ENCODE results near the gene RSRC1.

RSRC1 gene

DNA sequence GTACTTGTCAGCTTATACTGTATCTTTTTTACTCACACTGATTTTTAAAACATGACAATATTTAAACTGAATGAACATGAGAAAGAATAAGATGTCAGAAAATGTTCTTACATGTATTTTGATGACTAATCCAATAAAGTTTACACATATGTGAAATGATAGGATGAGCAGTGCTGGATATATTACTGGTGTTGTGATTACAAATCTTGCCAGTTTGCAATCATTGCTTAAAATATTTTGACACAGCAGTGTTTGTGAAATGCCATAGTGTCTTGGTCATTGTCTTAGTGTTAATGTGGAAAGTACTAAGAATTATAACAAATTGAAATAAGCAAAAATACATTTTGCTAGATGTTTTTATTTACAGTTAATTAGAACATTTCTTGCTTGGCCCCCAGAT lies 342.4 kb downstream of the RSRC1 start:
- no peaks in the 10 kb centered on the region for H3K36me3 ChIP-seq (ENCODE audit: control insufficient read depth, insufficient read depth, low read length)
- no peaks in the 10 kb centered on the region for H3K27me3 ChIP-seq (ENCODE audit: control insufficient read depth, insufficient read depth, low read length)
- H3K4me1 ChIP-seq (ENCODE audit: control insufficient read depth, insufficient read depth, low read length): no peaks in the 10 kb centered on the region
- H3K27ac ChIP-seq (ENCODE audit: low read depth, low read length): no peak overlapping the region
- no peak overlapping the region for H3K4me3 ChIP-seq (ENCODE audit: low read length)
- H3K9ac ChIP-seq (ENCODE audit: low read length): no peak overlapping the region

DNA sequence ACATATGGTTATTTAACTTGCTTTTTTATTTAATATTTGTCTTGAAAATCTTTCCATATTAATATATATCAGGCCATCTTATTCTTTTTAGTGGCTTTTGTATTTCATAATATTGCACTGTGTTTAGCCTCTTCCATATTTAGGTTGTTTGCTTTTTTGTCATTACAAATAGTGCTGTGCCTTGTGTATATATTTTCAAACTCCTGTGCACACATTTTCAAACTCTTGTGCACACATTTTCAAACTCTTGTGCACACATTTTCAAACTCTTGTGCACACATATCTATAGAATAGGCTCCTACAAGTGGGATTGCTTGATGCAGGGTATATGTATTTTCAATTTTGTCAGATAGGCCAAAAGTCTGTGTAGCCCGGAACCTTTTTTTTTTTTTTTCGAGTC lies 343.1 kb downstream of the RSRC1 start:
- Histone ChIP-seq H3K9ac (ENCODE audit: low read length) (no peak overlapping the region), H3K27ac (ENCODE audit: low read depth, low read length) (no peak overlapping the region), H3K4me3 (ENCODE audit: low read length) (no peak overlapping the region), H3K4me1 (ENCODE audit: control insufficient read depth, insufficient read depth, low read length) (no peaks in the 10 kb centered on the region), H3K36me3 (ENCODE audit: control insufficient read depth, insufficient read depth, low read length) (no peaks in the 10 kb centered on the region), H3K27me3 (ENCODE audit: control insufficient read depth, insufficient read depth, low read length) (no peaks in the 10 kb centered on the region)

DNA sequence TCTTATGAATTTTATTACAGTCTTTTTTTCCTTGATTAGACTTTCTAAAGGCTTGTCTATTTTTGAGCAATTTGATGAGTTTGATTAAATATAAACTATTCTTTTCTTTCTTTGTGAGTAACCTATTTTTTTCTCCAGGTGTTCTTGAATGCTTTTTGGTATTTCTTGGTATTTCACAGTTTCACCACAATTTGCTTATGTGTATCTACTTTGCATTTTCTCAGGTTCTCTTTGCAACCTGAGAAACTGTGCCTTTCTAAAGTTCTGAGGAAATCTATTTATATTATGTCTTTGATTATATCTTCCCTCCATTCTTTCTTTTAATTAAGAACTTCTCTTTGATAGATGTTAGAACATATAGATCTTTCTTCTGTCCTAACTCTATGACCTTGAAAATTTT lies 344.0 kb downstream of the RSRC1 start:
- no peaks in the 10 kb centered on the region for H3K36me3 ChIP-seq (ENCODE audit: control insufficient read depth, insufficient read depth, low read length)
- H3K9ac ChIP-seq (ENCODE audit: low read length): no peak overlapping the region
- H3K4me3 ChIP-seq (ENCODE audit: low read length): no peak overlapping the region
- H3K27me3 ChIP-seq (ENCODE audit: control insufficient read depth, insufficient read depth, low read length): no peaks in the 10 kb centered on the region
- no peak overlapping the region for H3K27ac ChIP-seq (ENCODE audit: low read depth, low read length)
- no peaks in the 10 kb centered on the region for H3K4me1 ChIP-seq (ENCODE audit: control insufficient read depth, insufficient read depth, low read length)

DNA sequence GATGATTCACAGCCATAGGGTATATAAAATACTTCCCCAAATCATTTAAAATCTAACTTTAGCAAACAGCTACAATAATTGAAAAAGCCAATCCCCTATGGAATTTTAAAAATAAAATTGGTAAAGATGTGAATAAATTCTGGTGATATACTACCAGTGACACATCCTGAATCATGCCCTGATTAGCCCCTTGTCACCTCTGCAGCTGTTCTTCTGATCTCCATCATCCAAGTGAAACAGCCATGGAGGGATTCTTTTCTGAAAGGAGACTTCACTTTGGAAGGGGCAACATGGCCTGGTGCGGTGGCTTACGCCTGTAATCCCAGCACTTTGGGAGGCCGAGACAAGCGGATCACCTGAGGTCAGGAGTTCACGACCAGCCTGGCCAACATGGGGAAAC lies 345.5 kb downstream of the RSRC1 start:
- no peaks in the 10 kb centered on the region for H3K27me3 ChIP-seq (ENCODE audit: control insufficient read depth, insufficient read depth, low read length)
- H3K4me1 ChIP-seq (ENCODE audit: control insufficient read depth, insufficient read depth, low read length): no peaks in the 10 kb centered on the region
- H3K27ac ChIP-seq (ENCODE audit: low read depth, low read length): no peak overlapping the region
- H3K9ac ChIP-seq (ENCODE audit: low read length): no peak overlapping the region
- no peaks in the 10 kb centered on the region for H3K36me3 ChIP-seq (ENCODE audit: control insufficient read depth, insufficient read depth, low read length)
- no peak overlapping the region for H3K4me3 ChIP-seq (ENCODE audit: low read length)

DNA sequence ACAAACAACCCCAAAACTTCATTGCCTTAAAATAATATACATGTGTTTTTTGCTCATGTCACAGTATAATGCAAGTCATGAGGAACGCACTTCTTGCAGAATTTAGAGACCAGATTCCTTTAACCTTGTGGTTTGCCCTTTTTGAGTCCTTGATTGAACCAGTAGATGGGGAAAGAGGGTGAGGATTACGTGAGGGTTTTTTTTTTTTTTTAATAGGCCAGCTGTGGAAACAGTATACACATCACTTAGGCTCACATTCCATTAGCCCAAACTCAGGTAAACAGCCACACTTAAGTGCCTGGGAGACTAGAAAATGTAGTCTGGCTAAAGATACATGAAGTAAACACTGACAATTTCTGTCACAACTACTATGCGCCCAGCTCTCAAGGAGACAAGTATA lies 346.2 kb downstream of the RSRC1 start:
- no peak overlapping the region for H3K27ac ChIP-seq (ENCODE audit: low read depth, low read length)
- H3K4me1 ChIP-seq (ENCODE audit: control insufficient read depth, insufficient read depth, low read length): no peaks in the 10 kb centered on the region
- no peaks in the 10 kb centered on the region for H3K27me3 ChIP-seq (ENCODE audit: control insufficient read depth, insufficient read depth, low read length)
- no peak overlapping the region for H3K4me3 ChIP-seq (ENCODE audit: low read length)
- H3K9ac ChIP-seq (ENCODE audit: low read length): no peak overlapping the region
- H3K36me3 ChIP-seq (ENCODE audit: control insufficient read depth, insufficient read depth, low read length): no peaks in the 10 kb centered on the region

DNA sequence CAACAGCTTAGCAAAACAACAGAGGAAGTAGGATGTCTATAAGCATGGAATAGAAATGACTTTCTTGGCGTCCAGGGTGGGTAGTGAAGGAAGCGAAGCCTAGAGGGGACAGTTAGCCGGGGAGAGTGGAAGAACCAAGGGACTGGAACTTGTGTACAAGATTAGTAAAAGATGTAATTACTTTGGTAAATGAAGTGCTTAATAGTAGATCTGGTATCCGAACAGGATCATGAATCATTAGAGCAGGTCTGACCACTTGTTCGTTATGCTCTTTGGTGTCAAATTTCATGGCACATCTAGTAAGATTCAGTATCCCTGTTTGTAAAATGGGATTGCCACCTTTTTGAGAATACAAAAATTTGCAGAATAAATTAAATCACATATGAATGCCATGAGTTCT lies 348.6 kb downstream of the RSRC1 start:
- no peaks in the 10 kb centered on the region for H3K36me3 ChIP-seq (ENCODE audit: control insufficient read depth, insufficient read depth, low read length)
- no peak overlapping the region for H3K9ac ChIP-seq (ENCODE audit: low read length)
- no peak overlapping the region for H3K4me3 ChIP-seq (ENCODE audit: low read length)
- no peak overlapping the region for H3K27ac ChIP-seq (ENCODE audit: low read depth, low read length)
- no peaks in the 10 kb centered on the region for H3K4me1 ChIP-seq (ENCODE audit: control insufficient read depth, insufficient read depth, low read length)
- H3K27me3 ChIP-seq (ENCODE audit: control insufficient read depth, insufficient read depth, low read length): no peaks in the 10 kb centered on the region

DNA sequence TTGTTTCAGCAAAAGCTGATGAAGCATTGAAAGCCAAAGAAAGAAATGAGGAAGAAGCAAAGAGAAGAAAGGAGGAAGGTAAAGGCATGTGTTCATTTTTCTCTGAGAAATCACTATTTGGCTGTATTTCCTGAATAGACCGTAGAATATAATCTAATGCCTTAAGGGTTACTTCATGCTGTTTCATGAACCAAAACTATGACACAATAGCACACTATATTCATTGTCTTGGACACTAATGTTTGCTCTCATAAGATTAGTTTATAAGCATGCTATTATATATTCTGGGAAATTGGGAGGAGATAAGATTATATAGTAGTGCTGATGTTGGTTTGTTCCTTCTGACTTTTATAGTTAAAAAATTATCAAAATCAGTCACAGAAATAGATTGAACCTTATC lies 351.0 kb downstream of the RSRC1 start:
- H3K4me3 ChIP-seq (ENCODE audit: low read length): no peak overlapping the region
- H3K9ac ChIP-seq (ENCODE audit: low read length): no peak overlapping the region
- no peaks in the 10 kb centered on the region for H3K36me3 ChIP-seq (ENCODE audit: control insufficient read depth, insufficient read depth, low read length)
- no peaks in the 10 kb centered on the region for H3K4me1 ChIP-seq (ENCODE audit: control insufficient read depth, insufficient read depth, low read length)
- no peak overlapping the region for H3K27ac ChIP-seq (ENCODE audit: low read depth, low read length)
- H3K27me3 ChIP-seq (ENCODE audit: control insufficient read depth, insufficient read depth, low read length): no peaks in the 10 kb centered on the region

DNA sequence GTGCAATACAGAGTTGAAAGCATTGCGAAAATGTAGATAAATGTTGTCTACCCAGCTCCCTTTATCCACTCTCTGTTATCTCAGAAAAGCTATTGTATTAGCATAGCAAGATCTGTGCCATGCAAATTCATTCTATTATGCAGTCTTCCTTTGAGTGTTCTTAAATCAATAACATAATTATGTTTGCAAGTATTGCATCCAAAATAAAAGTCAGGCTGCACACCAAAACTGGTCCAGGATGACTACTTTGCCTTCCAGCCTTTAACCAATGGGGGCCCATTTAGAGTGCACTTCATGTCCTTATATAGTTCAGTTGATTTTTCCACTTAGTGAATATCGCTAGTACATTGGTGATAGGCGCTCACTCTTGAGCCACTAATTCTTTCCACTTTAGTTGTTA lies 353.7 kb downstream of the RSRC1 start:
- no peaks in the 10 kb centered on the region for H3K4me1 ChIP-seq (ENCODE audit: control insufficient read depth, insufficient read depth, low read length)
- no peaks in the 10 kb centered on the region for H3K27me3 ChIP-seq (ENCODE audit: control insufficient read depth, insufficient read depth, low read length)
- no peak overlapping the region for H3K9ac ChIP-seq (ENCODE audit: low read length)
- H3K36me3 ChIP-seq (ENCODE audit: control insufficient read depth, insufficient read depth, low read length): no peaks in the 10 kb centered on the region
- no peak overlapping the region for H3K4me3 ChIP-seq (ENCODE audit: low read length)
- no peak overlapping the region for H3K27ac ChIP-seq (ENCODE audit: low read depth, low read length)

DNA sequence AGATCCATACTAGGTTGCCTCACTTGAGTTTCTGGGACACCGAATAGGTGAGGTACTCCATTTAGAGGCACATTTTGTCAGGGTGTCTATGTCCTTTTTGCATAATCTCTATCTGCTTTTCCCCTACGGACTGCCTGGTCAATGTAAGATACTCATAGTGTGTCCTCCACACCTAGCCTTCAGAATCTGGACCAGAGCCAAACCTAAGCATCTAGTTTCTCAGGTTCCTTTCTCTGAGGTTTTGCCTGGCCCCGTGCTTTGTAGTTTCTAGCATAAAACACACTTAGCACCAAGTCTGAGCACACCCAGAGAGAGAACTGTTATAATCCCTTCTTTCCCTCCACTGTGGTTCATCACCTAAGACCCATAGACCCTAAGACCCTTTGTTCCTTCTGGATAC lies 355.2 kb downstream of the RSRC1 start:
- H3K27me3 ChIP-seq (ENCODE audit: control insufficient read depth, insufficient read depth, low read length): no peaks in the 10 kb centered on the region
- no peaks in the 10 kb centered on the region for H3K36me3 ChIP-seq (ENCODE audit: control insufficient read depth, insufficient read depth, low read length)
- H3K27ac ChIP-seq (ENCODE audit: low read depth, low read length): no peak overlapping the region
- no peaks in the 10 kb centered on the region for H3K4me1 ChIP-seq (ENCODE audit: control insufficient read depth, insufficient read depth, low read length)
- no peak overlapping the region for H3K9ac ChIP-seq (ENCODE audit: low read length)
- no peak overlapping the region for H3K4me3 ChIP-seq (ENCODE audit: low read length)

DNA sequence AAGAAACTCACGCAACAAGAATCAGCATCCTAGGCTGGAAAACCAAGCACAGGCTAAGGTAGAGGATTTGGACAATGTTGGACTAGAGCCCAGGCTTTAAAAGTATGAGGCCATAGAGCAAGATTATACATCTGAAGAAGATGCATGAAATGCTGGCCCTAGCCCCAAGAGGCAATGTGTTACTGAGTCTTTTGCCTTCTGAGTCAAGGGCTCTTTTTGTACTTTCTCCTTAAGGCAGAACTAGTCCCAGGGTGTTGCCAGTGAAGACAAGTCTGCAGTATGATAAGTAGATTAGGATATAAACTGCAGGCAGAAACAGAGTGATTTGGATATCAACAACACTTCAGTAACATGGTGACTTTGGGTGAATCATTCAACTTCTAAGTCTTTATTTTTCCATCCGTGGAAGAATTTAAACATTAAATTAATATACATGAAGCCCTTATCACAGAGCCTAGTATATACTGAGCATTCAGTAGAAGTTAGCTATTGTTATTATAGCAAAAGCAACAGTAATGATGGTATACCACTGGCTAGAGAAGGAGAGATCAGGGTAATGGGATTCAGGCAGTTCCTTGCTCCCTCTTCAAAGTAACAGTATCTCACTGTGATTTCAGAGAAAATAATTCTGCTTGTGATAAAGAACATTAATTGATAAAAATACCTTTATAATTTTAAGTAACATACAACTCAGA lies 361.2 kb downstream of the RSRC1 start:
- H3K27me3 ChIP-seq (ENCODE audit: control insufficient read depth, insufficient read depth, low read length): no peaks in the 10 kb centered on the region
- no peak overlapping the region for H3K27ac ChIP-seq (ENCODE audit: low read depth, low read length)
- H3K4me3 ChIP-seq (ENCODE audit: low read length): no peak overlapping the region
- no peaks in the 10 kb centered on the region for H3K36me3 ChIP-seq (ENCODE audit: control insufficient read depth, insufficient read depth, low read length)
- H3K9ac ChIP-seq (ENCODE audit: low read length): no peak overlapping the region
- no peaks in the 10 kb centered on the region for H3K4me1 ChIP-seq (ENCODE audit: control insufficient read depth, insufficient read depth, low read length)

DNA sequence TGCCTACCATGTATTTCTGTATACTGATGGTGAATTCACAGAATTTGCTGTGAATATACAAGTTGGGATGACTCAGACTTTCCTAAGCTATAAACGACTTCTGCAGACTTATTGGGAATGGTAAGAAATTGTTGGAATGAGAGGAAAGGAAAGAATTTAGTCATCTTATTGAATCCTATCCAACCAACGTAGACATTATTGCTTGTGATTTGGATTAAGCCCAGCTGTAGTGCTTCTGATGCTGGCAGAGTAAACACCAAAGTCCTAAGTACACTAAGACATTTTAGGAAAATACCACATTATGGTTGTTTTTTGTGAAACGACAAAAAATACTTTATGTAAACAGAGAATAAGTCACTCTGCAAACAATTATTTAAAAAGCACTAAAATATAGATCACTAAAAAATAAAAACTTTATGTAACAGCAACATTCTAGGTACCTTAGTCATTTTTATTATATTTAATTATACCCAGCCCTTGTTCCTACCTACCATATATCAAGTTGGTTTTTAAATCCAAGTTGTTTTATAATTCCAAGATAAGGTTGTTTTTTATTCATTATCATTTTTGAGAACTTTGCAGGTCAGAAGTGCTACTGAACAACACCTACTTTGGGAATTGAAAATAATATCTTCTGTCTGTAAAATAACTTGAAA lies 361.9 kb downstream of the RSRC1 start:
- H3K27ac ChIP-seq (ENCODE audit: low read depth, low read length): no peak overlapping the region
- no peak overlapping the region for H3K9ac ChIP-seq (ENCODE audit: low read length)
- H3K36me3 ChIP-seq (ENCODE audit: control insufficient read depth, insufficient read depth, low read length): no peaks in the 10 kb centered on the region

DNA sequence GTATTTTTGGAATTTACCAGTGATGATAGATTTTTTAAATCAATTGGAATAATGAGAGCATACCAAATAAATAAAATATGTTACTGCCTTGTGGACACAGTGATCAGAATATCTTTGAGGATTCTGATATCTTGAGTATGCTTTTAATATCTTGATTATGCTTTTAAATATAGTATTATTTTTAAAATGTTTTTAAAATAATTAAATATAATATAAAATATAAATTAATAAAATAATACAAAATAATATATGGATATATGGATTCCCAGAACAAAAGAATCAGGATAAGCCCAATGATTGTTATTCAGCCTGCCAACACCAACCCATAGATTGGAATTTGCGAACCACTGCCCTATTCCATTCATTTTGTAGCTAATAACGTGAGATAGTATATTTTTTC lies 369.2 kb downstream of the RSRC1 start:
- Histone ChIP-seq H3K27me3 (ENCODE audit: control insufficient read depth, insufficient read depth, low read length) (no peaks in the 10 kb centered on the region), H3K4me3 (ENCODE audit: low read length) (no peak overlapping the region), H3K36me3 (ENCODE audit: control insufficient read depth, insufficient read depth, low read length) (no peaks in the 10 kb centered on the region), H3K9ac (ENCODE audit: low read length) (no peak overlapping the region), H3K27ac (ENCODE audit: low read depth, low read length) (no peak overlapping the region), H3K4me1 (ENCODE audit: control insufficient read depth, insufficient read depth, low read length) (no peaks in the 10 kb centered on the region)

More for the DNA sequence above, 361.9 kb downstream of the RSRC1 start:
- Histone ChIP-seq H3K27me3 (ENCODE audit: control insufficient read depth, insufficient read depth, low read length) (no peaks in the 10 kb centered on the region), H3K4me1 (ENCODE audit: control insufficient read depth, insufficient read depth, low read length) (no peaks in the 10 kb centered on the region), H3K4me3 (ENCODE audit: low read length) (no peak overlapping the region)

DNA sequence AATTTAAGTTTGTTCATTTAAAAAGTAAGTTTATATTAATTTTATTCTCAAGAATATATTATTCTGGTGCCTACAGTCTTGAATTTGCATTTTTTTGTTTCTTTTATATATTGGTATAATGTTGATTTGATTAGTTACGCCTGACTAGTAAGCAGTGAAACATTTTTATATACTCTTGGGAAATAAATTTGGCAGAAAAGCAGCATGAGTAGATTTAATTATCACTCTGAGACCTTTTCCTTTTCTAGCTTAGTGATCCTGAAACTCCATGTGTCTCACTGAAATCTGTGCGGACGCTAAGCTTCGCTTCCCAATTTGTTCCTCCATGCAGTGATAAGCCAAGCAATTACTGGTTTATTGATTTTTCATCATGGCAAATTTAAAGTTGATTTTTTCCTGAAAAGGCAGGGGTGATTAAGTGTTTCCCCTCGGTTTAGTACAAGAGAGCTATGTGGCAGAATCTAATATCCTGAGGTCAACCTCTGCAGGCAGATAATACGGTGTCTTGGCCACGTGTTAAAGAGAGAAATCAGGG lies 373.9 kb downstream of the RSRC1 start:
- no peaks in the 10 kb centered on the region for H3K4me1 ChIP-seq (ENCODE audit: control insufficient read depth, insufficient read depth, low read length)
- H3K36me3 ChIP-seq (ENCODE audit: control insufficient read depth, insufficient read depth, low read length): no peaks in the 10 kb centered on the region
- H3K27ac ChIP-seq (ENCODE audit: low read depth, low read length): no peak overlapping the region
- no peaks in the 10 kb centered on the region for H3K27me3 ChIP-seq (ENCODE audit: control insufficient read depth, insufficient read depth, low read length)
- H3K4me3 ChIP-seq (ENCODE audit: low read length): no peak overlapping the region
- H3K9ac ChIP-seq (ENCODE audit: low read length): no peak overlapping the region
